D721Med (cell line): ENCODE measurements around the gene KCNK5.

Experiments used
- DNase-seq: peaks from one replicate; pipeline ENCODE4 v3.0.0; 2011; ENCODE audit warnings: low spot score; ENCODE audit not compliant: insufficient read length
- FAIRE-seq: peaks from 2 replicates; lab custom pipeline; 2011; peaks lifted over from hg19 to GRCh38; lab: Jason Lieb, UNC
- CTCF ChIP-seq: IDR thresholded peaks from 2 replicates; pipeline ENCODE4 v1.5.1; 2012; ENCODE audit warnings: mild to moderate bottlenecking, control low read depth; ENCODE audit not compliant: insufficient read depth; ENCODE audit errors: missing control alignments

The KCNK5 gene

GRCh38 chr6:39188571-39188970, 40.7 kb downstream of the KCNK5 start:
- DNase-seq: no peak
- no peak for TF ChIP-seq CTCF
- FAIRE-seq: no peak

- FAIRE-seq: no peak
- no peak for TF ChIP-seq CTCF
- no peak for DNase-seq
These were observed 41.2 kb downstream of the KCNK5 start for GRCh38 chr6:39188098-39188450.

GRCh38 chr6:39184906-39185580, 44.2 kb downstream of the KCNK5 start:
- no peak for TF ChIP-seq CTCF
- DNase-seq (no peak), FAIRE-seq (no peak)

- no peak for TF ChIP-seq CTCF
- FAIRE-seq (no peak), DNase-seq (no peak)
These were observed 46.7 kb downstream of the KCNK5 start for GRCh38 chr6:39182604-39183003.

- no peak for FAIRE-seq
- no peak for TF ChIP-seq CTCF
- DNase-seq: no peak
These were observed 47.4 kb downstream of the KCNK5 start for GRCh38 chr6:39181826-39182225.

GRCh38 chr6:39181333-39181732, 47.9 kb downstream of the KCNK5 start:
- TF ChIP-seq CTCF: no peak
- no peak for FAIRE-seq
- no peak for DNase-seq

- FAIRE-seq (no peak), DNase-seq (no peak)
- TF ChIP-seq CTCF: no peak
These were observed 50.5 kb downstream of the KCNK5 start for GRCh38 chr6:39178804-39179203.
